ENCODE data around the gene NHSL1. TPM values are rescaled to one million over a fixed set of nuclear protein-coding genes. Genes with fewer than 3 reads are reported as not detected.

The NHSL1 gene
- total and polyA plus RNA-seq, 4 donors, result 19.6 to 31.3 (median 26.2) TPM

GRCh38 chr6:138386897-138387296 is 112.4 kb downstream of the NHSL1 start:
- WGBS (ENCODE audit: insufficient coverage), result 94% methylated on average over 3 of the region's 3 CpGs
- H3K4me1 ChIP-seq (ENCODE audit: control insufficient read depth, insufficient read depth, low read length), result no peaks in the 10 kb centered on the region
- no peaks in the 10 kb centered on the region for H3K36me3 ChIP-seq (ENCODE audit: control insufficient read depth, insufficient read depth, low read length)
- DNase-seq (ENCODE audit: low read depth in 4 of 6, low spot score in 6 of 6), result no peak
- no peak overlapping the region for H3K27ac ChIP-seq (ENCODE audit: low read depth, low read length)
- no peaks in the 10 kb centered on the region for H3K9me3 ChIP-seq (ENCODE audit: control insufficient read depth, insufficient read depth, low read length)
- H3K27me3 ChIP-seq (ENCODE audit: control insufficient read depth, insufficient read depth, low read length), result no peaks in the 10 kb centered on the region
- no peak overlapping the region for H3K4me3 ChIP-seq (ENCODE audit: low read depth, low read length)

- Histone ChIP-seq H3K27ac (ENCODE audit: low read depth, low read length) (no peak overlapping the region), H3K4me3 (ENCODE audit: low read depth, low read length) (no peak overlapping the region), H3K9me3 (ENCODE audit: control insufficient read depth, insufficient read depth, low read length) (no peaks in the 10 kb centered on the region), H3K36me3 (ENCODE audit: control insufficient read depth, insufficient read depth, low read length) (no peaks in the 10 kb centered on the region), H3K4me1 (ENCODE audit: control insufficient read depth, insufficient read depth, low read length) (no peaks in the 10 kb centered on the region), H3K27me3 (ENCODE audit: control insufficient read depth, insufficient read depth, low read length) (no peaks in the 10 kb centered on the region)
- no peak for DNase-seq (ENCODE audit: low read depth in 4 of 6, low spot score in 6 of 6)
- WGBS (ENCODE audit: insufficient coverage), result 100% methylated on average over 1 of the region's 3 CpGs
These were observed 115.5 kb downstream of the NHSL1 start for GRCh38 chr6:138383776-138384175.

- H3K4me1 ChIP-seq (ENCODE audit: control insufficient read depth, insufficient read depth, low read length), result no peaks in the 10 kb centered on the region
- 83% methylated on average over 8 of the region's 8 CpGs for WGBS (ENCODE audit: insufficient coverage)
- H3K27me3 ChIP-seq (ENCODE audit: control insufficient read depth, insufficient read depth, low read length), result no peaks in the 10 kb centered on the region
These were observed 116.6 kb downstream of the NHSL1 start for GRCh38 chr6:138382498-138383265.

GRCh38 chr6:138378463-138378862 is 120.8 kb downstream of the NHSL1 start:
- DNase-seq (ENCODE audit: low read depth in 4 of 6, low spot score in 6 of 6), result peak in 2 of 6 donors; percentile 13 to 15
- H3K4me3 ChIP-seq (ENCODE audit: low read depth, low read length), result no peak overlapping the region
- no CpG with 5 or more reads among the region's 4 CpGs for WGBS (ENCODE audit: insufficient coverage)
- H3K9me3 ChIP-seq (ENCODE audit: control insufficient read depth, insufficient read depth, low read length), result no peaks in the 10 kb centered on the region
- no peaks in the 10 kb centered on the region for H3K4me1 ChIP-seq (ENCODE audit: control insufficient read depth, insufficient read depth, low read length)
- no peak overlapping the region for H3K27ac ChIP-seq (ENCODE audit: low read depth, low read length)
- H3K27me3 ChIP-seq (ENCODE audit: control insufficient read depth, insufficient read depth, low read length), result no peaks in the 10 kb centered on the region
- H3K36me3 ChIP-seq (ENCODE audit: control insufficient read depth, insufficient read depth, low read length), result no peaks in the 10 kb centered on the region

More at GRCh38 chr6:138382498-138383265, 116.6 kb downstream of the NHSL1 start:
- H3K36me3 ChIP-seq (ENCODE audit: control insufficient read depth, insufficient read depth, low read length), result no peaks in the 10 kb centered on the region
- no peak overlapping the region for H3K27ac ChIP-seq (ENCODE audit: low read depth, low read length)
- H3K4me3 ChIP-seq (ENCODE audit: low read depth, low read length), result no peak overlapping the region
- DNase-seq (ENCODE audit: low read depth in 4 of 6, low spot score in 6 of 6), result no peak
- H3K9me3 ChIP-seq (ENCODE audit: control insufficient read depth, insufficient read depth, low read length), result no peaks in the 10 kb centered on the region

- Histone ChIP-seq H3K9me3 (ENCODE audit: control insufficient read depth, insufficient read depth, low read length) (no peaks in the 10 kb centered on the region), H3K27ac (ENCODE audit: low read depth, low read length) (no peak within 1 kb of the TSS), H3K36me3 (ENCODE audit: control insufficient read depth, insufficient read depth, low read length) (no peaks in the 10 kb centered on the region), H3K4me1 (ENCODE audit: control insufficient read depth, insufficient read depth, low read length) (no peaks in the 10 kb centered on the region), H3K4me3 (ENCODE audit: low read depth, low read length) (no peak within 1 kb of the TSS), H3K27me3 (ENCODE audit: control insufficient read depth, insufficient read depth, low read length) (no peaks in the 10 kb centered on the region)
- WGBS (ENCODE audit: insufficient coverage), result 68% methylated on average over 2 of the region's 6 CpGs
- DNase-seq (ENCODE audit: low read depth in 4 of 6, low spot score in 6 of 6), result peak in 2 of 6 donors; percentile 17 to 24
These were observed 121.5 kb downstream of the NHSL1 start, which contains the start of gene SMIM28 for GRCh38 chr6:138377844-138378243. Gene SMIM28, plus strand, starts transcription at chr6:138377905. Its CDS starts 168 bp downstream, at chr6:138378073.

GRCh38 chr6:138377042-138377441 is 122.3 kb downstream of the NHSL1 start:
- H3K36me3 ChIP-seq (ENCODE audit: control insufficient read depth, insufficient read depth, low read length), result no peaks in the 10 kb centered on the region
- no peak for DNase-seq (ENCODE audit: low read depth in 4 of 6, low spot score in 6 of 6)

GRCh38 chr6:138374815-138375214 is 124.5 kb downstream of the NHSL1 start:
- WGBS (ENCODE audit: insufficient coverage), result 89% methylated on average over 2 of the region's 2 CpGs
- no peaks in the 10 kb centered on the region for H3K4me1 ChIP-seq (ENCODE audit: control insufficient read depth, insufficient read depth, low read length)
- no peaks in the 10 kb centered on the region for H3K9me3 ChIP-seq (ENCODE audit: control insufficient read depth, insufficient read depth, low read length)
- no peak overlapping the region for H3K27ac ChIP-seq (ENCODE audit: low read depth, low read length)
- no peaks in the 10 kb centered on the region for H3K36me3 ChIP-seq (ENCODE audit: control insufficient read depth, insufficient read depth, low read length)
- no peak overlapping the region for H3K4me3 ChIP-seq (ENCODE audit: low read depth, low read length)
- DNase-seq (ENCODE audit: low read depth in 4 of 6, low spot score in 6 of 6), result no peak
- H3K27me3 ChIP-seq (ENCODE audit: control insufficient read depth, insufficient read depth, low read length), result no peaks in the 10 kb centered on the region

More at GRCh38 chr6:138377042-138377441, 122.3 kb downstream of the NHSL1 start:
- Histone ChIP-seq H3K27ac (ENCODE audit: low read depth, low read length) (no peak overlapping the region), H3K9me3 (ENCODE audit: control insufficient read depth, insufficient read depth, low read length) (no peaks in the 10 kb centered on the region), H3K27me3 (ENCODE audit: control insufficient read depth, insufficient read depth, low read length) (no peaks in the 10 kb centered on the region), H3K4me3 (ENCODE audit: low read depth, low read length) (no peak overlapping the region), H3K4me1 (ENCODE audit: control insufficient read depth, insufficient read depth, low read length) (no peaks in the 10 kb centered on the region)

GRCh38 chr6:138374230-138374629 is 125.1 kb downstream of the NHSL1 start:
- no peaks in the 10 kb centered on the region for H3K9me3 ChIP-seq (ENCODE audit: control insufficient read depth, insufficient read depth, low read length)
- H3K36me3 ChIP-seq (ENCODE audit: control insufficient read depth, insufficient read depth, low read length), result no peaks in the 10 kb centered on the region
- no peak for DNase-seq (ENCODE audit: low read depth in 4 of 6, low spot score in 6 of 6)

GRCh38 chr6:138372711-138373463 is 126.4 kb downstream of the NHSL1 start:
- Histone ChIP-seq H3K4me1 (ENCODE audit: control insufficient read depth, insufficient read depth, low read length) (no peaks in the 10 kb centered on the region), H3K9me3 (ENCODE audit: control insufficient read depth, insufficient read depth, low read length) (no peaks in the 10 kb centered on the region), H3K27me3 (ENCODE audit: control insufficient read depth, insufficient read depth, low read length) (no peaks in the 10 kb centered on the region), H3K36me3 (ENCODE audit: control insufficient read depth, insufficient read depth, low read length) (no peaks in the 10 kb centered on the region), H3K4me3 (ENCODE audit: low read depth, low read length) (no peak overlapping the region), H3K27ac (ENCODE audit: low read depth, low read length) (no peak overlapping the region)
- DNase-seq (ENCODE audit: low read depth in 4 of 6, low spot score in 6 of 6), result no peak

More at GRCh38 chr6:138374230-138374629, 125.1 kb downstream of the NHSL1 start:
- Histone ChIP-seq H3K27ac (ENCODE audit: low read depth, low read length) (no peak overlapping the region), H3K27me3 (ENCODE audit: control insufficient read depth, insufficient read depth, low read length) (no peaks in the 10 kb centered on the region), H3K4me3 (ENCODE audit: low read depth, low read length) (no peak overlapping the region), H3K4me1 (ENCODE audit: control insufficient read depth, insufficient read depth, low read length) (no peaks in the 10 kb centered on the region)

Measured in spinal cord (tissue), 10 donors.